Nephron (organoid): Measurements from ENCODE around the gene SEMA5A.

Source experiments
- H3K27ac Mint-ChIP-seq, 3 experiments: 2 replicates each; pipeline ENCODE4 v1.8.0; 2020; ENCODE audit warnings: mixed read lengths in 3 of 3, mild to moderate bottlenecking in 2 of 3, moderate library complexity in 1 of 3
- H3K27me3 Mint-ChIP-seq: 2 replicates; pipeline ENCODE4 v1.8.0; 2021; ENCODE audit warnings: low read depth, mild to moderate bottlenecking, moderate library complexity, mixed read lengths
- H3K36me3 Mint-ChIP-seq: 2 replicates; pipeline ENCODE4 v1.8.0; 2020; ENCODE audit warnings: low read depth, mixed read lengths
- H3K4me1 Mint-ChIP-seq: 2 replicates; pipeline ENCODE4 v1.8.0; 2020; ENCODE audit warnings: mixed read lengths
- H3K4me3 Mint-ChIP-seq, 3 experiments: 2 replicates each; pipeline ENCODE4 v1.8.0; 2020; ENCODE audit warnings: mild to moderate bottlenecking in 3 of 3, mixed read lengths in 3 of 3, moderate library complexity in 2 of 3
- H3K9me3 Mint-ChIP-seq: 2 replicates; pipeline ENCODE4 v1.8.0; 2020; ENCODE audit warnings: mixed read lengths
- CTCF ChIP-seq, 3 experiments: fragments of 200-600 bp; sonication (generic); IDR thresholded peaks; one replicate each; pipeline ENCODE4 v1.5.0; 2021; ENCODE audit warnings: antibody characterized with exemption in 3 of 3; ENCODE audit not compliant: unreplicated experiment in 3 of 3

The SEMA5A gene

GRCh38 chr5:9157811-9158210 is 388.1 kb downstream of the SEMA5A start:
- Mint-ChIP-seq H3K4me3 (no peak overlapping the region), H3K4me1 (peaks cover 14% of the 10 kb centered on the region), H3K27ac (no peak overlapping the region), H3K9me3 (no peaks in the 10 kb centered on the region), H3K27me3 (no peaks in the 10 kb centered on the region), H3K36me3 (peaks cover 12% of the 10 kb centered on the region)
- TF ChIP-seq CTCF (IDR thresholded peaks at IDR 0.05; ENCODE audit: unreplicated experiment in 3 of 3) = no peak

GRCh38 chr5:9157020-9157419 is 388.9 kb downstream of the SEMA5A start:
- no peak for TF ChIP-seq CTCF (IDR thresholded peaks at IDR 0.05; ENCODE audit: unreplicated experiment in 3 of 3)
- H3K27me3 Mint-ChIP-seq = no peaks in the 10 kb centered on the region
- H3K4me3 Mint-ChIP-seq = no peak overlapping the region
- peaks cover 12% of the 10 kb centered on the region for H3K36me3 Mint-ChIP-seq
- no peak overlapping the region for H3K27ac Mint-ChIP-seq
- peaks cover 14% of the 10 kb centered on the region for H3K4me1 Mint-ChIP-seq
- no peaks in the 10 kb centered on the region for H3K9me3 Mint-ChIP-seq

- Mint-ChIP-seq H3K4me1 (peaks cover 14% of the 10 kb centered on the region), H3K36me3 (peaks cover 12% of the 10 kb centered on the region), H3K27me3 (no peaks in the 10 kb centered on the region), H3K27ac (no peak overlapping the region), H3K9me3 (no peaks in the 10 kb centered on the region), H3K4me3 (no peak overlapping the region)
- TF ChIP-seq CTCF (IDR thresholded peaks at IDR 0.05; ENCODE audit: unreplicated experiment in 3 of 3) = peak in 1 of 3 experiments; percentile 30
Measured at GRCh38 chr5:9156282-9156681, 389.6 kb downstream of the SEMA5A start.

- H3K4me1 Mint-ChIP-seq = peaks cover 4% of the 10 kb centered on the region
Measured at GRCh38 chr5:9151684-9152427, 394.0 kb downstream of the SEMA5A start.

GRCh38 chr5:9149988-9150387 is 395.9 kb downstream of the SEMA5A start:
- Mint-ChIP-seq H3K27me3 (peaks cover 4% of the 10 kb centered on the region), H3K36me3 (peaks cover 24% of the 10 kb centered on the region), H3K9me3 (peaks cover 5% of the 10 kb centered on the region), H3K4me1 (no peaks in the 10 kb centered on the region), H3K27ac (no peak overlapping the region), H3K4me3 (no peak overlapping the region)
- no peak for TF ChIP-seq CTCF (IDR thresholded peaks at IDR 0.05; ENCODE audit: unreplicated experiment in 3 of 3)

More at GRCh38 chr5:9151684-9152427, 394.0 kb downstream of the SEMA5A start:
- Mint-ChIP-seq H3K4me3 (no peak overlapping the region), H3K36me3 (peaks cover 14% of the 10 kb centered on the region), H3K27me3 (peaks cover 4% of the 10 kb centered on the region), H3K27ac (no peak overlapping the region), H3K9me3 (no peaks in the 10 kb centered on the region)
- TF ChIP-seq CTCF (IDR thresholded peaks at IDR 0.05; ENCODE audit: unreplicated experiment in 3 of 3) = no peak

GRCh38 chr5:9148242-9148641 is 397.6 kb downstream of the SEMA5A start:
- Mint-ChIP-seq H3K4me3 (no peak overlapping the region), H3K27me3 (peaks cover 4% of the 10 kb centered on the region), H3K36me3 (peaks cover 33% of the 10 kb centered on the region), H3K27ac (no peak overlapping the region), H3K4me1 (no peaks in the 10 kb centered on the region), H3K9me3 (peaks cover 12% of the 10 kb centered on the region)
- TF ChIP-seq CTCF (IDR thresholded peaks at IDR 0.05; ENCODE audit: unreplicated experiment in 3 of 3) = no peak
